ENCODE data around the gene MC3R. TPM values are rescaled to one million over a fixed set of nuclear protein-coding genes. Genes with fewer than 3 reads are reported as not detected.

The MC3R gene
- total and polyA plus RNA-seq, 2 donors from 2014 or later, result not detected

DNA sequence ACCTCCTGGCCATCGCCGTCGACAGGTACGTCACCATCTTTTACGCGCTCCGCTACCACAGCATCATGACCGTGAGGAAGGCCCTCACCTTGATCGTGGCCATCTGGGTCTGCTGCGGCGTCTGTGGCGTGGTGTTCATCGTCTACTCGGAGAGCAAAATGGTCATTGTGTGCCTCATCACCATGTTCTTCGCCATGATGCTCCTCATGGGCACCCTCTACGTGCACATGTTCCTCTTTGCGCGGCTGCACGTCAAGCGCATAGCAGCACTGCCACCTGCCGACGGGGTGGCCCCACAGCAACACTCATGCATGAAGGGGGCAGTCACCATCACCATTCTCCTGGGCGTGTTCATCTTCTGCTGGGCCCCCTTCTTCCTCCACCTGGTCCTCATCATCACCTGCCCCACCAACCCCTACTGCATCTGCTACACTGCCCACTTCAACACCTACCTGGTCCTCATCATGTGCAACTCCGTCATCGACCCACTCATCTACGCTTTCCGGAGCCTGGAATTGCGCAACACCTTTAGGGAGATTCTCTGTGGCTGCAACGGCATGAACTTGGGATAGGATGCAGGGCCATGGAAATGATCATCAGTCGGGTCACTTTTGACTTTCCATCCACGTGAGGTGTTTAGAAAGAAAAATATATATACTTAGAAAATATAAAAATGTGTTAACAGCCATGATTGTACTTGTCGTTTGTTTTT lies 868 bp downstream of the MC3R start:
- FAIRE-seq, result no peak
- TF ChIP-seq, protein P1, sequence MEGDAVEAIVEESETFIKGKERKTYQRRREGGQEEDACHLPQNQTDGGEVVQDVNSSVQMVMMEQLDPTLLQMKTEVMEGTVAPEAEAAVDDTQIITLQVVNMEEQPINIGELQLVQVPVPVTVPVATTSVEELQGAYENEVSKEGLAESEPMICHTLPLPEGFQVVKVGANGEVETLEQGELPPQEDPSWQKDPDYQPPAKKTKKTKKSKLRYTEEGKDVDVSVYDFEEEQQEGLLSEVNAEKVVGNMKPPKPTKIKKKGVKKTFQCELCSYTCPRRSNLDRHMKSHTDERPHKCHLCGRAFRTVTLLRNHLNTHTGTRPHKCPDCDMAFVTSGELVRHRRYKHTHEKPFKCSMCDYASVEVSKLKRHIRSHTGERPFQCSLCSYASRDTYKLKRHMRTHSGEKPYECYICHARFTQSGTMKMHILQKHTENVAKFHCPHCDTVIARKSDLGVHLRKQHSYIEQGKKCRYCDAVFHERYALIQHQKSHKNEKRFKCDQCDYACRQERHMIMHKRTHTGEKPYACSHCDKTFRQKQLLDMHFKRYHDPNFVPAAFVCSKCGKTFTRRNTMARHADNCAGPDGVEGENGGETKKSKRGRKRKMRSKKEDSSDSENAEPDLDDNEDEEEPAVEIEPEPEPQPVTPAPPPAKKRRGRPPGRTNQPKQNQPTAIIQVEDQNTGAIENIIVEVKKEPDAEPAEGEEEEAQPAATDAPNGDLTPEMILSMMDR (IDR thresholded peaks at IDR 0.05; ENCODE audit: borderline replicate concordance, extremely low read depth, insufficient read depth), result peak; percentile 28
- Histone ChIP-seq H3K36me3 (ENCODE audit: control insufficient read depth in 2 of 3, insufficient read depth in 3 of 3, low read length in 3 of 3) (no peaks in the 10 kb centered on the region), H3K9me3 (ENCODE audit: control insufficient read depth in 2 of 3, insufficient read depth in 1 of 3, low read length in 3 of 3) (no peaks in the 10 kb centered on the region), H3K4me3 (ENCODE audit: low read length in 3 of 3) (no peak overlapping the region), H3K9ac (ENCODE audit: low read length in 3 of 3) (no peak overlapping the region), H3K27me3 (ENCODE audit: control insufficient read depth, insufficient read depth, low read length) (peaks cover 2% of the 10 kb centered on the region), H3K4me1 (ENCODE audit: control insufficient read depth in 2 of 3, insufficient read depth in 2 of 3, low read depth in 1 of 3, low read length in 3 of 3) (no peaks in the 10 kb centered on the region), H3K27ac (ENCODE audit: low read depth in 2 of 2, low read length in 2 of 2) (no peak overlapping the region)
- intact Hi-C loops (cut with DNase I), result no loop called here
- DNase-seq, result peak in 2 of 5 donors; percentile 11 to 15

DNA sequence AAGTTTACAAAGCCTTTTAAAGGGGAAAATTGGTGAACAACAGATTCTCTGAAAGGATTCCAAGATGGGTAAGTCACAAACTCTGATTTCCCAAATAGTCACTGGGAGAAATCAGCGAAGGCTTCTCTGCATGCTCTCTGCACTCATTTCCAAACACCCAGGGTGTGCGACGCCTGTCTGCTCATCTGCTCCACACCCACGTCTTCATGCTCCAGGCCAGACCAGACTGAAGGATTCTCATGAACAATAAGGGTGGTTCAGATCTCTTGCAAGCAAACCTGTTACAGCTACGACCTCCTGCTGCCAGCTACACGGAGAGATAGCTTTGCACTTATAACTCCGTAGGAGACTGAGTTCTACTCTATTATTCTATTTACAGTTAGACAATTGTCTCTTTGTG lies 1.4 kb downstream of the MC3R start:
- intact Hi-C loops (cut with DNase I), result no loop called here
- Histone ChIP-seq H3K9ac (ENCODE audit: low read length in 3 of 3) (no peak overlapping the region), H3K9me3 (ENCODE audit: control insufficient read depth in 2 of 3, insufficient read depth in 1 of 3, low read length in 3 of 3) (no peaks in the 10 kb centered on the region), H3K27me3 (ENCODE audit: control insufficient read depth, insufficient read depth, low read length) (peaks cover 2% of the 10 kb centered on the region), H3K4me1 (ENCODE audit: control insufficient read depth in 2 of 3, insufficient read depth in 2 of 3, low read depth in 1 of 3, low read length in 3 of 3) (no peaks in the 10 kb centered on the region), H3K36me3 (ENCODE audit: control insufficient read depth in 2 of 3, insufficient read depth in 3 of 3, low read length in 3 of 3) (no peaks in the 10 kb centered on the region), H3K27ac (ENCODE audit: low read depth in 2 of 2, low read length in 2 of 2) (no peak overlapping the region), H3K4me3 (ENCODE audit: low read length in 3 of 3) (no peak overlapping the region)
- TF ChIP-seq, protein P1 (IDR thresholded peaks at IDR 0.05; ENCODE audit: borderline replicate concordance, extremely low read depth, insufficient read depth), result no peak
- FAIRE-seq (no peak), DNase-seq (no peak)

DNA sequence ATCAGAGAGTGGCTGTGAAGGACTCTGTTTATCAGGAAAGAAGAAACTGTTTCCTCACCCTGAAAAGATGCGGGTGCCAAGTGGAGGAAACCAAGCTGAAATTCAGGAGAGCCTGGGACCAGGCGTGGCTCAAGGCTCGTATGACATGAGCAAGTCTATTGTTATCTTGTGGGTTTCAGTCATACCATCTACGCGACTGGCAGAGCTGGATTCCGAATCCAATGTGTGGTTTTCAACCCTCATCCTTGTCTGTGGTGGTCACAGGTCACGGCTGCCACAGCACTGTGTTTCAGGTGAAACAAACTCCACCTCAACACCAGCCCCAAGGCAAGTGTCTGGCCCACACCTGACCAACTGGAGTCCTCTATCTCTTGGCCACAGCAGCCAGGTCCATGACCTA lies 9.1 kb downstream of the MC3R start:
- no peak overlapping the region for H3K27ac ChIP-seq (ENCODE audit: low read depth in 2 of 2, low read length in 2 of 2)
- H3K9ac ChIP-seq (ENCODE audit: low read length in 3 of 3), result no peak overlapping the region
- no peak overlapping the region for H3K4me3 ChIP-seq (ENCODE audit: low read length in 3 of 3)
- H3K27me3 ChIP-seq (ENCODE audit: control insufficient read depth, insufficient read depth, low read length), result no peaks in the 10 kb centered on the region
- intact Hi-C loops (cut with DNase I), result no loop called here
- H3K4me1 ChIP-seq (ENCODE audit: control insufficient read depth in 2 of 3, insufficient read depth in 2 of 3, low read depth in 1 of 3, low read length in 3 of 3), result no peaks in the 10 kb centered on the region
- H3K9me3 ChIP-seq (ENCODE audit: control insufficient read depth in 2 of 3, insufficient read depth in 1 of 3, low read length in 3 of 3), result no peaks in the 10 kb centered on the region
- TF ChIP-seq, protein P1 (IDR thresholded peaks at IDR 0.05; ENCODE audit: borderline replicate concordance, extremely low read depth, insufficient read depth), result no peak
- no peaks in the 10 kb centered on the region for H3K36me3 ChIP-seq (ENCODE audit: control insufficient read depth in 2 of 3, insufficient read depth in 3 of 3, low read length in 3 of 3)
- DNase-seq (no peak), FAIRE-seq (no peak)

DNA sequence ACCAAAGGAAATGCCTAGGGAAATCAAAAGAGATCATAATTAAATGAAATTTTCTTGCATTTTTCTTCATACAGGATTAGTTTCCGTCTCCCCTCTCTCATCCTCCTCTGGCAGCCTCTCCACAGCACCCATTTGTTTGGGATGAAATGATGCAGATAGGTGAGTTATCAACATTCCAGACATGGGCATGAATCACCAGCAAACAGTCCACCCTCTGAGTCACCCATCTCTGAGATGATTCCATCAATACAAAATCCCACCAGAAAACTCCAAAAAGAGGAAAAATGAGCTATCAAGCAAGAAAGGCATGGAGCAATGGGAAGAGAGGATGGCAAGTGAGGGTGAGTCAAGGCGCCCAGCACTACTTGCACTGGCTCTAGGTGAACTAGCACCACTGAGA lies 11.4 kb downstream of the MC3R start:
- Histone ChIP-seq H3K27me3 (ENCODE audit: control insufficient read depth, insufficient read depth, low read length) (no peaks in the 10 kb centered on the region), H3K4me3 (ENCODE audit: low read length in 3 of 3) (no peak overlapping the region), H3K4me1 (ENCODE audit: control insufficient read depth in 2 of 3, insufficient read depth in 2 of 3, low read depth in 1 of 3, low read length in 3 of 3) (no peaks in the 10 kb centered on the region), H3K27ac (ENCODE audit: low read depth in 2 of 2, low read length in 2 of 2) (no peak overlapping the region), H3K9ac (ENCODE audit: low read length in 3 of 3) (no peak overlapping the region), H3K9me3 (ENCODE audit: control insufficient read depth in 2 of 3, insufficient read depth in 1 of 3, low read length in 3 of 3) (no peaks in the 10 kb centered on the region), H3K36me3 (ENCODE audit: control insufficient read depth in 2 of 3, insufficient read depth in 3 of 3, low read length in 3 of 3) (no peaks in the 10 kb centered on the region)
- TF ChIP-seq, protein P1 (IDR thresholded peaks at IDR 0.05; ENCODE audit: borderline replicate concordance, extremely low read depth, insufficient read depth), result no peak
- DNase-seq, result no peak
- no peak for FAIRE-seq
- intact Hi-C loops (cut with DNase I), result no loop called here

All from kidney (tissue), 14 donors.